AG04449 (cell line): Measurements from ENCODE around the gene ZRANB2.

ENCODE experiments used
- CTCF ChIA-PET: fragments of 350-600 bp; formaldehyde crosslinking; extraction: SDS; loops from one replicate; lab custom pipeline; 2021; ENCODE audit warnings: antibody characterized with exemption; lab: Yijun Ruan, JAX
- POLR2A ChIA-PET: fragments of 400-600, 350-600 bp; formaldehyde crosslinking; extraction: SDS; loops from one replicate; lab custom pipeline; 2020; ENCODE audit warnings: antibody characterized with exemption, inconsistent platforms; lab: Yijun Ruan, JAX
- DNase-seq: peaks from one replicate; pipeline ENCODE4 v3.0.0-alpha.2; 2010; ENCODE audit warnings: low read depth, low spot score
- H3K4me3 ChIP-seq: 2 replicates; pipeline ENCODE4 v1.5.1; 2011; ENCODE audit warnings: low read depth, mild to moderate bottlenecking, control low read depth, low read length
- TF ChIP-seq, protein P1 (sequence below): IDR thresholded peaks from one replicate; pipeline ENCODE4 v1.5.1; 2011; ENCODE audit warnings: mild to moderate bottlenecking, moderate library complexity, low read length, control low read depth, inconsistent platforms; ENCODE audit not compliant: insufficient read depth; ENCODE audit errors: missing control alignments

Gene ZRANB2

GRCh38 chr1:71053758-71054157, 27.1 kb downstream of the ZRANB2 start:
- CTCF ChIA-PET: interaction anchor here (1.0 to 8.8 kb wide), 3 partner anchors 15 to 527 kb away, joined by 3 to 106 read pairs (median 79); no protein-coding TSS in a partner anchor
- TF ChIP-seq, protein P1, sequence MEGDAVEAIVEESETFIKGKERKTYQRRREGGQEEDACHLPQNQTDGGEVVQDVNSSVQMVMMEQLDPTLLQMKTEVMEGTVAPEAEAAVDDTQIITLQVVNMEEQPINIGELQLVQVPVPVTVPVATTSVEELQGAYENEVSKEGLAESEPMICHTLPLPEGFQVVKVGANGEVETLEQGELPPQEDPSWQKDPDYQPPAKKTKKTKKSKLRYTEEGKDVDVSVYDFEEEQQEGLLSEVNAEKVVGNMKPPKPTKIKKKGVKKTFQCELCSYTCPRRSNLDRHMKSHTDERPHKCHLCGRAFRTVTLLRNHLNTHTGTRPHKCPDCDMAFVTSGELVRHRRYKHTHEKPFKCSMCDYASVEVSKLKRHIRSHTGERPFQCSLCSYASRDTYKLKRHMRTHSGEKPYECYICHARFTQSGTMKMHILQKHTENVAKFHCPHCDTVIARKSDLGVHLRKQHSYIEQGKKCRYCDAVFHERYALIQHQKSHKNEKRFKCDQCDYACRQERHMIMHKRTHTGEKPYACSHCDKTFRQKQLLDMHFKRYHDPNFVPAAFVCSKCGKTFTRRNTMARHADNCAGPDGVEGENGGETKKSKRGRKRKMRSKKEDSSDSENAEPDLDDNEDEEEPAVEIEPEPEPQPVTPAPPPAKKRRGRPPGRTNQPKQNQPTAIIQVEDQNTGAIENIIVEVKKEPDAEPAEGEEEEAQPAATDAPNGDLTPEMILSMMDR: no peak
- POLR2A ChIA-PET: interaction anchor here (1.2 kb wide), 1 partner anchor 204 kb away, joined by 5 read pairs; no protein-coding TSS in a partner anchor
- no peak for DNase-seq
- no peak overlapping the region for H3K4me3 ChIP-seq

DNA sequence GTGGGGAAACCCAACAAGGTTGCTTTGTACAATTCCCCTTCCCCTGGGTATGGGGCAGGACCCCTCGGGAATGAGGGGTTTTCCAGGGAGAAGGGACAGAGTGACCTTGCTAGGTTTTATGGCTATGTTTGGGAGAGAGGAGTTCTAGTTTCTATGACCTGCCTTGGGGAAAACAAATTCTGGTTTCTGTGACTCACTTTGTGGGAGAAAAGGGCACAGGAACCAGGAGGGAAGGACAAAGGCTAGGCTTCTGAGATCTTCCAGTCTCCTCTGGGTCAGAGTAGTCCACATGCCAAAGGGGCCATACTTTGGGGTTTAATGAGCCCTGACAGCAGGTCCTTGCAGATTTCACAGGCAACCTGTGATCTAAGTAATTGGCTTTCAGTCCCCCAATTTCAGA, 27.7 kb downstream of the ZRANB2 start:
- TF ChIP-seq, protein P1: no peak
- ChIA-PET POLR2A (no interaction called here), CTCF (interaction anchor here (1.0 to 8.8 kb wide), 3 partner anchors 14 to 526 kb away, joined by 3 to 106 read pairs (median 79); no protein-coding TSS in a partner anchor)
- H3K4me3 ChIP-seq: no peak overlapping the region
- DNase-seq: no peak

DNA sequence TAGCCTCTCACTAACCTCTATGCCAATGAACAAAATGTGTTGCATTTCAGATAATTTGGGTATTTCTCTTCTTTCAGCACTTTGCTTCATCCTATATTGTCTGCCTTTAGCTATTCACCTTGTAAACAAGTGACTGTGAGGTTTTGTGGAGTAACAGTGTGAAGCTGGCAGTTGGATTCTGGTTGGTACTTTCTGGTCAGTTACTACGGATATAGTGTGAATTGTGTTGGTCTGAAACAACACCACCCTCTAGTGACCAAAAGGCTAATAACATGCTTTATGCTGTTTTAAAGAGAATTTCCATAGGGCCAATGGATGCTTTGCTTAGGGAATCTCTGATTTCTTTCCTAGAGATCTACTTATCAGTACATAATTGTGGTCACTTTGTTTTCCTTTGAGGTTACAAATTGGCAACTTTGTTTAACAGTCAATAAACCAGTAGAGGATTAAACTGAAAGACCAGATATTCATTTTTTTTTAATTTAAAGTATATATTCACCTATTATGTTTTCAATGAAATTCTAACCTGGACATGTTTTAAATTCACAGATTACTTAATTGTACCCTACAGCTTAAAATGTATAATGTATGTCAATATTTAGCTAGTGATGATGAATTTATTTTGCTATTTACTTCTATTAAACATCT, 30.8 kb downstream of the ZRANB2 start:
- peak; percentile 26 for DNase-seq
- POLR2A ChIA-PET: interaction anchor here (0.6 kb wide), 1 partner anchor 15 kb away, joined by 4 read pairs; no protein-coding TSS in a partner anchor
- TF ChIP-seq, protein P1: peak; percentile 43
- CTCF ChIA-PET: interaction anchor here (0.6 to 8.8 kb wide), 11 partner anchors 8 to 613 kb away, joined by 3 to 106 read pairs (median 5); no protein-coding TSS in a partner anchor
- no peak overlapping the region for H3K4me3 ChIP-seq

DNA sequence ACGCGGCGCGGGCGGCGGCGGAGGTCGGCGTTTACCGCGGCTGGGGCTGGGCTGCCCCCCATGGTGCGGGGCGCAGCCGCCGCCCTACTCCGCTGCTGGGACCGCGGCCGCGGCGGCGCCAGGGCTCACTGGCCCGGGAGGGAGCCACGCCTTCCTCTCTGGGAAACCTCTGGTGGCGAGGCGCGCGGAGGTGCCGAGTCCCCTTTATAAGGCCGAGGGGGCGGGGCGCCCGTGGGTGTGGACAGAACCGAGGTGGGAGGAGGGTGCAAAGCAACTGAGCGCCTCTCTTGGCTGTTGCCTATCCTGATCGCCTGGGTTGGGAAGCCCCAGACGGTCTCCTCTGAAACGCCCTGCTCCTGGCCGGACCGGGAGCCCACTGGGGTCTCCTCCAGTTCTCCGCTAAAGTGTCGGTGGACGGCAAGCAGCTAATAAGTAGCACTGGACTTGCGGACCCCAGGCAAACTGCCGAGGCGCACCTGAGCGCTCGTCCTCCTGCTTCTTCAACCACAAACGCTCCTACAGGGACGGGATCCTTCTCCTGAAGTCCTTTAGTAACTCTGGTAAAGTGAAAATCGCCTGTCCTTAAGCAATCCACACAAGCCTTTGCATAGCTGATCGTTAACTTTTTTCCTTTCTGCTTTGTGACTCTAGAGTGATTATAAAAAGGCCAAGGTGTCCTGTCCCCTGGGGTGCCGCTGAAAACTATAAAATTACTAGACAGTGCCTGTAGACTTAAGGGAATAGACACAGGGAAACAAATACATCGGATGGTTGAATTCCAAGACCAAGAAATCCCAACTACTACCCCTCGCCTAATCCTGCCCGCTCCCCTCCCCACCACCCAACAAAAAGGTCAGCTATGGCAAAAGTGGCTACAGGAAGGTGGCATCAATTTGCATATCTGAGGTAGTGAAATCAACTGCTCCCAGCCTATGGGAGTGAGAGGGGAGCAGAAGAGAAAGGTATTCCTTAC, 32.9 kb downstream of the ZRANB2 start, which contains the start of gene PTGER3:
Gene PTGER3, minus strand, starts transcription at position 182 of the 973 bp plus-strand sequence. CDS start 239 bp downstream, outside the sequence.
- ChIA-PET CTCF (interaction anchor here (0.8 to 8.8 kb wide), 5 partner anchors 16 to 521 kb away, joined by 3 to 106 read pairs (median 9); no protein-coding TSS in a partner anchor), POLR2A (no interaction called here)
- TF ChIP-seq, protein P1: no peak
- H3K4me3 ChIP-seq: peak within 1 kb of the TSS; percentile 48
- no peak for DNase-seq

DNA sequence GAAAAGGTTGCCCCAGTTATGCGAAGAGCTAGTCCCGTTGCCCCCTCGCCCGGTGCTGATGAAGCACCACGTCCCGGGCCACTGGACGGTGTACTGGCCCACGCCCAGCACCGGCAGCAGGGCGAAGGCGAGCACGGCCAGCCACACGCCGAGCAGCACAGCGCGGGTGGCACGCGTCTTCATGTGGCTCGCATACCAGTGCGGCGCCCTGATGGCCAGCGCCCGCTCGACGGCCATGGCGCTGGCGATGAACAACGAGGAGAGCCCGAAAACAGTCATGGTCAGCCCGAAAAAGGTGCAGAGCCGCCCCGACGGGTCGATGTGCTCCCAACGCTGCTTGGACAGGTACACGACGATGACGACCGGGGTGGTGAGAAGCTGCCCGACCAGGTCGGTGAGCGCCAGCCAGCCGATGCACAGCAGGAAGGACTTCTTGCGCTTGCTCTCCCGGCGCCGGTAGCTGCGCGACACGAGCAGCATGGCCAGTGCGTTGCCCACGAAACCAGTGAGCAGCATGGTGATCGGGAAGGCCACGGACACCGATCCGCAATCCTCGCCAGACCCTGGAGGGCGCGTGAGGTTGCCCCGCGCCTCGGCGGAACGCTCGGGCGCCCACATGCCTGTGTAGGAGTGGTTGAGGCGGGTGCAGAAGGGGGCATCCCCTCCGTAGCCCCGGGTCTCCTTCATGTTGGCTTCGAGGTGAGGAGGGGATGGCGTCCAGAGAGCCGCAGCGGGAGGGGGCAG, 33.8 kb downstream of the ZRANB2 start:
- ChIA-PET POLR2A (no interaction called here), CTCF (interaction anchor here (1.0 to 8.8 kb wide), 3 partner anchors 303 to 520 kb away, joined by 3 to 106 read pairs (median 79); no protein-coding TSS in a partner anchor)
- DNase-seq: no peak
- TF ChIP-seq, protein P1: no peak
- H3K4me3 ChIP-seq: peak overlapping the region; percentile 48
